Activated naive CD8-positive, alpha-beta T cell treated with anti-CD3 and anti-CD28 coated beads, Interleukin-2, amount 10 ng/mL, durations not matched to agents 7 days and 5 days (primary cell): ENCODE results near the gene ADAMTSL5. TPM values are rescaled to one million over a fixed set of nuclear protein-coding genes. Genes with fewer than 3 reads are reported as not detected.
"Not testable (repeated sequence)": the region's sequence is repeated elsewhere in the genome, so short reads cannot be mapped to it uniquely, and the experiment has no call there.

Experiments used
- ATAC-seq: fragments of 150-1000 bp; cut with Tn5 transposase; one replicate; pipeline ENCODE4 v1.10.0; 2021; ENCODE audit warnings: low read depth, moderate library complexity
- POLR2A ChIA-PET: fragments of 350-600 bp; sonication (Branson Sonifier 250); formaldehyde crosslinking; loops from one replicate; lab custom pipeline; 2021; ENCODE audit warnings: antibody characterized with exemption; lab: Charles Lee
- DNase-seq: peaks from one replicate; pipeline ENCODE4 v3.0.0; 2021
- H3K27ac Mint-ChIP-seq: one replicate; pipeline ENCODE4 v1.8.0; 2022; ENCODE audit warnings: mild to moderate bottlenecking, mixed read lengths
- H3K27me3 Mint-ChIP-seq: one replicate; pipeline ENCODE4 v1.8.0; 2022; ENCODE audit warnings: mild to moderate bottlenecking, moderate library complexity, mixed read lengths
- H3K36me3 Mint-ChIP-seq: one replicate; pipeline ENCODE4 v1.8.0; 2021; ENCODE audit warnings: mild to moderate bottlenecking, mixed read lengths
- H3K4me1 Mint-ChIP-seq: one replicate; pipeline ENCODE4 v1.8.0; 2021; ENCODE audit warnings: mixed read lengths
- H3K4me3 Mint-ChIP-seq: one replicate; pipeline ENCODE4 v1.8.0; 2022; ENCODE audit warnings: mild to moderate bottlenecking, moderate library complexity, mixed read lengths
- H3K9me3 Mint-ChIP-seq: one replicate; pipeline ENCODE4 v1.8.0; 2021; ENCODE audit warnings: mixed read lengths
- total RNA-seq, 2 experiments: library from RNA; stranded (reverse); gene quantifications; one replicate each; pipeline ENCODE4 v1.2.3, GENCODE V29; 2021

ADAMTSL5 gene
- total RNA-seq, 2 experiments from 2014 or later, result 1.8 to 2.1 TPM

DNA sequence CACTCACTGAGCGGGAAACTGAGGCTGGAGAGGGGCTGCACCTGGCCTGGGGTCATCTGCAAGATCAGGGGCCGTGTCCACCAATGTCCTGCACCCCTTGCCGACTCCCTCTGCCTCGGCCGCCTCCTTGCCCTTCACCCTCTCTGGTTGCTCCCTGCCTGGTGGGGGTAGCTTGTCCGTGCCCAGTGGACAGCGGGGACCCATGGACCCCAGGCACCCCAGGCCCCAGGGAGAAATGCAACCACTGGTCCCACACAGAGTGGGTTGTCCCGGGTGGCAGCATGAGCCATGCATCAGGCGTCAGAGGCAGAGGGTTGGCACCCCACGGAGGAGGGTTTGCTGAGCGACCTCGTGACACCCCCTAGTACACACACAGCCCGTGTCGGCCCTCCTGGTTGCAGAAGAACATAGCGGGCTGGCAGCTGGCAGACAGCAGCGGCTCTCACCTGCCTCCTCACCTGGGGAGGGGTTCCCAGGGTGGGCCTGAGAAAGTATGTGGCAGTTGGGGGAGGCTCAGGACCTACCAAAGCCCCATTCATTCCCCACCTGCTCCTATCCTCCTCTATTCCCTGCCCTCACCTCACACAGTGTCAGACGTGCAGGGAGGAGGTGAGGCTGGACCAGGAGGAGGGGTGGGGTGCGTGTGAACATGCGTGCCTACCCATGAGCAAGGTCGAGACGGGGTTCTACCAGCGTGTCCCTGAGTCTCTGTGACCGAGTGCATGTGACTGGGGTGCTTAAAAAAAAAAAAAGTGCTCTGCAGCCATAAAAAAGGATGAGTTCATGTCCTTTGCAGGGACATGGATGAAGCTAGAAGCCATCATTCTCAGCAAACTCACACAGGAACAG, 8.7 kb downstream of the ADAMTSL5 start:
- POLR2A ChIA-PET, result interaction anchor here (0.9 kb wide), 1 partner anchor 13 kb away, joined by 3 read pairs; the partner anchor contains the start of gene REEP6
- Mint-ChIP-seq H3K27ac (no peak overlapping the region), H3K36me3 (no peaks in the 10 kb centered on the region), H3K4me3 (no peak overlapping the region), H3K4me1 (peaks cover 6% of the 10 kb centered on the region), H3K27me3 (peaks cover 26% of the 10 kb centered on the region), H3K9me3 (no peaks in the 10 kb centered on the region)
- no peak for ATAC-seq
- no peak for DNase-seq

DNA sequence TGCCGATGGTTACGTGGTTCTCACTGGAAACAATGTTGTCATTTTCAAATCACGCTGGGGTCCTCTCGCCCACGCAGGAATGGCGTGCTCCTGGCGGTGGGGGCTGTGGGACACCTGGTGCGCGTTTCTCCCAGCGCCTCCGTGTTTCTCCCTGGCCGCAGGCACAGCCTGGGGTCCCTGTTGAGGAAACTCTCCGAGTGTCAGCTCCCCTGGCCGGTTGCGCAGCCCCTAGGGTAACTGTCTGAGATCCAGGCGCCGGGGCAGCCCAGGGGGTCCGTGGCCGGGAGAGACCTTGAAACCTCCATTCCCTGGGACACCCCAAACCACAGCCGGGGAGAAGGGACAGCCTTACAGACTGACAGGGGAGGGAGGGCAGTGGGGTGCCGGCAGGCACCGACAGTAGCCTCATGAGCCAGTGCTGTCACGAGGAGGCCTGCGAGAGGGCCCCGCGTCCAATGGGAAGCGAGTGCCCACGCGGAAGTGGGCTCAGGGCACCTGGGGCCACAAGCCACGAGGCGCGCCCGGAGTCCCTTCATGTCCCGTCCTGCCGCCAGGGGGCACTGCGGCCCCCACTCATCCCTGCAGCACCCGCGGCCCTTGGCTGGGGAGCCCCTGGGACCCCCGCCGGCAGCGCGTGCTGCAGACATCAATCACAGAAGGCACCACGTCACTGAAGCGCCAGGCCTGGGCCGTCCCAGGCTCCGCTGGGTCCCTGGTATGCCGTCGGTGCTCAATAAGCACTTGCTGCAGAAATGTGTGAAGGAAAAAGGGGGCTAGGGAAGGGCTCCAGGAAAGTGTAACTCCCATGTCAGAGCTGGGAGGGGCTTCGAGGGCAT, 9.5 kb downstream of the ADAMTSL5 start:
- Mint-ChIP-seq H3K36me3 (no peaks in the 10 kb centered on the region), H3K27me3 (peaks cover 19% of the 10 kb centered on the region), H3K9me3 (no peaks in the 10 kb centered on the region), H3K4me3 (no peak overlapping the region), H3K27ac (no peak overlapping the region), H3K4me1 (peaks cover 6% of the 10 kb centered on the region)
- POLR2A ChIA-PET, result no interaction called here
- peak; percentile 51 for ATAC-seq
- peak; percentile 83 for DNase-seq

- Mint-ChIP-seq H3K27ac (no peak overlapping the region), H3K4me1 (peaks cover 2% of the 10 kb centered on the region), H3K9me3 (no peaks in the 10 kb centered on the region), H3K27me3 (peaks cover 16% of the 10 kb centered on the region), H3K36me3 (no peaks in the 10 kb centered on the region), H3K4me3 (no peak overlapping the region)
- POLR2A ChIA-PET, result no interaction called here
- ATAC-seq, result no peak
- DNase-seq, result no peak
Measured at GRCh38 chr19:1502433-1503088, 10.3 kb downstream of the ADAMTSL5 start.

- H3K9me3 Mint-ChIP-seq, result no peaks in the 10 kb centered on the region
- DNase-seq (no peak), ATAC-seq (no peak)
- H3K27ac Mint-ChIP-seq, result no peak overlapping the region
- no peak overlapping the region for H3K4me3 Mint-ChIP-seq
- H3K27me3 Mint-ChIP-seq, result peaks cover 15% of the 10 kb centered on the region
- POLR2A ChIA-PET, result interaction anchor here (1.2 kb wide), 1 partner anchor 150 kb away, joined by 3 read pairs; no protein-coding TSS in a partner anchor
- peaks cover 2% of the 10 kb centered on the region for H3K4me1 Mint-ChIP-seq
- no peaks in the 10 kb centered on the region for H3K36me3 Mint-ChIP-seq
Measured at GRCh38 chr19:1501200-1501595, 11.6 kb downstream of the ADAMTSL5 start.

DNA sequence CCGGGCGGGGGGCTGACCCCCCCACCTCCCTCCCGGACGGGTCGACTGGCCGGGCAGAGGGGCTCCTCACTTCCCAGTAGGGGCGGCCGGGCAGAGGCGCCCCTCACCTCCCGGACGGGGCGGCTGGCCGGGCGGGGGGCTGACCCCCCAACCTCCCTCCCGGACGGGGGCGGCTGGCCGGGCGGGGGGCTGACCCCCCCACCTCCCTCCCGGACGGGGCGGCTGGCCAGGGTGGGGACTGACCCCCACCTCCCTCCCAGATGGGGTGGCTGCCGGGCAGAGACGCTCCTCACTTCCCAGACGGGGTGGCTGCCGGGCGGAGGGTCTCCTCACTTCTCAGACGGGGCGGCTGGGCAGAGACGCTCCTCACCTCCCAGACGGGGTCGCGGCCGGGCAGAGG, 13.6 kb downstream of the ADAMTSL5 start:
- H3K27me3 Mint-ChIP-seq, result peaks cover 12% of the 10 kb centered on the region
- H3K4me1 Mint-ChIP-seq, H3K36me3 Mint-ChIP-seq, H3K27ac Mint-ChIP-seq, H3K9me3 Mint-ChIP-seq, POLR2A ChIA-PET, DNase-seq, H3K4me3 Mint-ChIP-seq, ATAC-seq: not testable (repeated sequence)

- Mint-ChIP-seq H3K36me3 (no peaks in the 10 kb centered on the region), H3K9me3 (no peaks in the 10 kb centered on the region)
Measured at GRCh38 chr19:1497578-1498235, 15.1 kb downstream of the ADAMTSL5 start.

GRCh38 chr19:1496714-1497577, 15.9 kb downstream of the ADAMTSL5 start:
- no peaks in the 10 kb centered on the region for H3K36me3 Mint-ChIP-seq
- peaks cover 9% of the 10 kb centered on the region for H3K27me3 Mint-ChIP-seq
- no peaks in the 10 kb centered on the region for H3K9me3 Mint-ChIP-seq
- DNase-seq (no peak), ATAC-seq (no peak)
- no peak overlapping the region for H3K27ac Mint-ChIP-seq
- POLR2A ChIA-PET, result no interaction called here
- no peaks in the 10 kb centered on the region for H3K4me1 Mint-ChIP-seq
- no peak overlapping the region for H3K4me3 Mint-ChIP-seq

More at GRCh38 chr19:1497578-1498235, 15.1 kb downstream of the ADAMTSL5 start:
- H3K4me1 Mint-ChIP-seq, result peaks cover 2% of the 10 kb centered on the region
- peaks cover 6% of the 10 kb centered on the region for H3K27me3 Mint-ChIP-seq
- no peak overlapping the region for H3K4me3 Mint-ChIP-seq
- DNase-seq (no peak), ATAC-seq (no peak)
- H3K27ac Mint-ChIP-seq, result no peak overlapping the region
- POLR2A ChIA-PET, result no interaction called here

DNA sequence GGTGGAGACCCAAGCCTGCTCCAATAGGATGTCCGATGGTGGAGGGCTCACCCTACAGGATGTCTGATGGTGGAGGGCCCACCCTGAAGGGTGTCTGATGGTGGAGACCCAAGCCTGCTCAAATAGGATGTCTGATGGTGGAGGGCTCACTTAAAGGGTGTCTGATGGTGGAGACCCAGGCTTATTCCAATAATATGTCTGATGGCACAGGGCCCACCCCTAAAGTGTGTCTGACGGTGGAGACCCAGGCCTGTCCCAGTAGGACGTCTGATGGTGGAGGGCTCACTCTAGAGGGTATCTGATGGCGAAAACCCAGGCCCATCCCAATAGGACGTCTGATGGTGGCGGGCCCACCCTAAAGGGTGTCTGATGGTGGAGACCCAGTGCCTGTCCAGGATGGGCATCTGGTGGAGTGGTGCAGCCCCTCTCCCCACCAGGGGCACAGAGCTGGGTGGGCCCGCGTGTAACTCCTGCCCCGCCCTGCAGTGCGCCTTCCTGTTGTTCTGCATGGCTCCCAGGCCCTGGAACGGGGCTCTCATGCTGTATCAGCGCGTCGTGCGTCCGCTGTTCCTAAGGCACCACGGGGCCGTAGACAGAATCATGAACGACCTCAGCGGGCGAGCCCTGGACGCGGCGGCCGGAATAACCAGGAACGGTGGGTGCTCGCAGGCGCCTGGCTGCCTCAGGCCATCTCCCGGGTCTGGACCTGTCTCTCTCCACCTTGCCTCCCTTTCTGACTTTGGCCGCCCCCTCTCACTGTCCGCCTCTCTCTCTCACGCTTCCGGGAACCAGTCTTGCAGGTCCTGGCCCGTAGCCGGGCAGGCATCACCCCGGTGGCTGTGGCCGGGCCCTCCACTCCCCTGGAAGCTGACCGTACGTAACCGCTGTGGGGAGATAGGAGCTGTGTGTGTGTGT, 16.8 kb downstream of the ADAMTSL5 start:
- no peak overlapping the region for H3K4me3 Mint-ChIP-seq
- H3K27me3 Mint-ChIP-seq, result peaks cover 12% of the 10 kb centered on the region
- ATAC-seq, result no peak

DNA sequence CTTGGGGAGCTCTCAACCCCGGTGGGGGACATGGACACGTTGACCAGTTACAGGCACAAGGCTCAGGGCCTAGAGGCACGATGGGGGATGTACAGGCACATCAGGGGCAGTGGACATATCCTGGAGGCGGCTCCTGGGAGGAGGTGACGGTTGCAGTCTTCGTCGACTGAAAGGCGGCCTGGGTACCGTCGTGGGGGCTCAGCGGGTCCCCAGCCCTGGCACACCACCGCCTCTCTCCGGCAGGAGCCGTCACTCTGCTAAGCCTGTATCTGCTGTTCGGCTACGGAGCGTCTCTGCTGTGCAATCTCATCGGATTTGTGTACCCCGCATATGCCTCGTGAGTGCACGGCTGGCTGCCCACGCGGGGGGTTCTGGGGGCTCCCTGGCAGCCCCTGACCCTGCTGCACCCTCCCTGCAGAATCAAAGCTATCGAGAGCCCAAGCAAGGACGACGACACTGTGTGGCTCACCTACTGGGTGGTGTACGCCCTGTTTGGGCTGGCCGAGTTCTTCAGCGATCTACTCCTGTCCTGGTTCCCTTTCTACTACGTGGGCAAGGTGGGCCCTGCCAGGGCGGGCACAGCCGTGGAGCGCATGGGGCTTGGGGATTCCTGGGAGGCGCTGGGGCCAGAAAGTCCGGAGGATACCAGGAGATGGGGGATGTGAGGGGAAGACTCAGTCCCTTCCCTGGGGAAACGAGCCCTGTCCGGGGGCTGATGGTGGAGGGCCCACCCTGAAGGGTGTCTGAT, 17.6 kb downstream of the ADAMTSL5 start:
- no peak for ATAC-seq
- POLR2A ChIA-PET, result no interaction called here
- H3K27ac Mint-ChIP-seq, result no peak overlapping the region
- H3K4me3 Mint-ChIP-seq, result no peak overlapping the region
- no peaks in the 10 kb centered on the region for H3K36me3 Mint-ChIP-seq
- peaks cover 5% of the 10 kb centered on the region for H3K4me1 Mint-ChIP-seq
- no peak for DNase-seq
- no peaks in the 10 kb centered on the region for H3K9me3 Mint-ChIP-seq
- peaks cover 14% of the 10 kb centered on the region for H3K27me3 Mint-ChIP-seq

More for the DNA sequence above, 16.8 kb downstream of the ADAMTSL5 start:
- no peak for DNase-seq
- H3K36me3 Mint-ChIP-seq, result no peaks in the 10 kb centered on the region
- no peaks in the 10 kb centered on the region for H3K9me3 Mint-ChIP-seq
- H3K27ac Mint-ChIP-seq, result no peak overlapping the region
- peaks cover 3% of the 10 kb centered on the region for H3K4me1 Mint-ChIP-seq
- POLR2A ChIA-PET, result no interaction called here

GRCh38 chr19:1494115-1494815, 18.6 kb downstream of the ADAMTSL5 start:
- H3K27ac Mint-ChIP-seq, result no peak overlapping the region
- POLR2A ChIA-PET, result no interaction called here
- DNase-seq (no peak), ATAC-seq (no peak)
- no peaks in the 10 kb centered on the region for H3K36me3 Mint-ChIP-seq
- H3K4me1 Mint-ChIP-seq, result peaks cover 10% of the 10 kb centered on the region
- no peak overlapping the region for H3K4me3 Mint-ChIP-seq
- H3K9me3 Mint-ChIP-seq, result no peaks in the 10 kb centered on the region
- H3K27me3 Mint-ChIP-seq, result peaks cover 14% of the 10 kb centered on the region
